GM19351 (cell line): ENCODE measurements around the gene TRDN.
"Not testable (repeated sequence)": the region's sequence is repeated elsewhere in the genome, so short reads cannot be mapped to it uniquely, and the experiment has no call there.

Experiments
- ATAC-seq: cut with Tn5 transposase; IDR thresholded peaks from one replicate; pipeline ENCODE4 v1.9.1; 2021; ENCODE audit warnings: mild to moderate bottlenecking, moderate library complexity; ENCODE audit not compliant: unreplicated experiment

TRDN gene

DNA sequence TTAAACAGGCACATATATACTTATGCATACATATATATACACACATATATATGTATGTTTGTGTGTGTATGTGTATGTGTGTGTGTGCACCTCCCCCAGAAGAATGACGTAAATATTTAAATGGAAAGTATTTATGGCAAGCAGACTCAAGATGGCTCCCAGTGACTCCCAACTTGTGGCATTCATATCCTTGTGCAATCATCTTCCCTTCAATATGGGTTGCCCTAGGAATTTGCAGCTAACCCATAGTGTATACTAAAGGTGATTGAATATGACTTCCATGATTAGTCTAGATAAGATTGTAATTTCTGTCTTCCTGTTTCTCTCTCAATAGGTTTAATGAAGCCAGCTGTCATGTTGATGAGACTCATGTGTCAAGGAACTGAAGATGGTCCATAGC, 127.6 kb downstream of the TRDN start:
- ATAC-seq: no peak

DNA sequence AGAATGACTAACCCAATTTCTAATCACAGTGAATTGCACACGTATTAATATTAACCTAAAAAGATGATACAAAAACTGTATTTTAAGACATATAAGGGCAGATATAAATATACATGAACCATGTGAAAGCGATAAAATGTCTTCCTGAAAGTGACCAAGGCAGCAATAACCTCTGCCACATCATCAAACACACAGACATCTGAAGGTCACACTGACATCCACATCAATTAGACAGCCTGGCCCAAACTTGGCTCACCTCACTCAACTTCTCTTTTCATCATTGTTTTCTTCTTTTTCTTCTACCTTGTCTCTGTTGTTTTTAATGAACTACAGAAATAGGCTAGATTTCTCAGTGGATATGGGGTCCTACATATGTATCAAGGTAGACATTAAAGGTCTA, 128.5 kb downstream of the TRDN start:
- ATAC-seq: no peak

DNA sequence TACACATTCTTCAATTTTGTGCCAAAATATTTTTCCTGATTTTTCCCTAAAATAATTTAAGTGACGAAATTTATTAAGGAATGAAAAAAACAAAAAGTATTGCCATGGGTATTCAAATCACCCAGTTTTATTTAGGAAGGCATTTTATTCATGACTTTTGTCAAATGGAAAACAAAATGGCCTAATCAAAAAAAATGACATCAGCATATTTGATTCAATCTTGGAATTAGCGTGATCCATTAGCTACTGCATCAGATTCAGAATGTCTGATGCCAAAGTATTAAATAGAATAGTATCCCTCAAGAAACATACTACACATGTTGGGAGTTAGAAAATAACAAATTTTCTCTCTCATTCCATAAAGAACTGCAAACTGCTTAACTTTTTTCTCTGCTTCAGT, 129.2 kb downstream of the TRDN start:
- ATAC-seq: no peak

DNA sequence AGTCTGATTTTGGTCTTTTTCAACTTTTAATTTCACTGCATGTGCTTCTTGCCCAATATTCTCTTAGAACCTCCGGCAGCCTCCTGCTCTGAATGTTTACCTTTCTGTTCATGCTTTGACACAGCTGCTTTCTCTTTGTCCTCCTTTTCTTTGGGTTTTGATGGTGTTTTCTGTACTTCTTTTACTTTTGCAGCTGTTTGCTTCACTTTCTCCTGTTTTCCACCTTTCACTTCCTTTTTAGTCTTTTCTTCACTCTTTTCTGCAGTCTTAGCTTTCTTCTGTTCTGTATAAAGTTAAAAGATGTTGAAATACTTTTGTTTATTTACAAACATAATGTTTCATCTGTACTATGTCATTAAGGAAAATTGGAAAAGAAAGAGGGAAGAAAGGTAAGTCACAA, 133.1 kb downstream of the TRDN start:
- ATAC-seq: no peak

DNA sequence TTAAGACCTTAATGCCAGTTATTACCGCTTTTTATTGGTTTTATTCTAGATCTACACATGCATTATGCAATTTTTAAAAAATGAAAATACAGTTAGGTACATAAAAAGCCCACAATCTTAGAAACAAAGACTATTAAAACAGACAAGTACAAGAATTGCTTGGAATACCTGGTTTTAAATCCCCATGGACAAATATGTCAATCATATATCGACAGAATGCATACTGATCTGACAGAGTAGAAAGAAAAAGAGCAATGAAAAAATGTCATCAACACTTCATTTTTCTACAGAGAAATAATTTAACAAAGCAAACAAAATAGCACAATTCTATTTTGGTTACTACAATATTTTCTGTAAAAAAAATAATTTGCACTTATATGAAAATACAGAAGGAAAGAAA, 139.7 kb downstream of the TRDN start:
- ATAC-seq: no peak

DNA sequence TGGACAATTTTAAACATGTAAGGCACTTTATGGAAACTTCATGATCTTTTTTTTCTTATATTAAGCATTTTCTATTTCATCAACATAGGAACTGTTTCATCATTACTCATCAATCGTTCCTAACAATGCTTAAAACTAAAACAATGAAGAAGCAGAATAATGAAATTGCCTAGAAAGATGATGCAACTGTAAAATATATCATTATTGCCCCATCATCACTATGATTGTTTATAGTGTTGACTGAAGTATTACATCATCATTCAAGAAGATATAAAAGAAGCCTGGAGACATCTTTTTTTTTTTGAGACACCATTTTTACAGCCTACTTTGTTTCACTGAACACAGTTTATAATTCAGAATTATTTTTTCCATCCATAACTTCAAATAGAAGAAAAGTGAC, 147.2 kb downstream of the TRDN start:
- ATAC-seq: no peak

DNA sequence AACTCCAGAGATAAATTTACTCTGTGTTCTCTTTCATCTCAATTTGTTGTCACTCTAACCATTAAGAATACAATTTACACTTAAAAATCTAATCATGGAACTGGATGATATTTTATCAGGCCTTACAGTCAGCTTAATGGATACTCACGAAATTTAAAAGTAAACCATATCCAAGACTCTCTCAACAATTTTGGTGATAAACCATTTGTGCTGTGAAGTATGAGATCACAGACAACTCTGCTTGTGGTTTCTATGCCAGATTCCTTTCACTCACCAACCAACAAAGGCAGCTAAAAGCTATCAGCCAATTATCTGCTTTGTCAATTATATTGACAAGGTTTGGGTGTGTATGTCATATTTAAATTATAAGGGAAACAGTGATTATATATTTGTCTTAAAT, 155.8 kb downstream of the TRDN start:
- no peak for ATAC-seq

DNA sequence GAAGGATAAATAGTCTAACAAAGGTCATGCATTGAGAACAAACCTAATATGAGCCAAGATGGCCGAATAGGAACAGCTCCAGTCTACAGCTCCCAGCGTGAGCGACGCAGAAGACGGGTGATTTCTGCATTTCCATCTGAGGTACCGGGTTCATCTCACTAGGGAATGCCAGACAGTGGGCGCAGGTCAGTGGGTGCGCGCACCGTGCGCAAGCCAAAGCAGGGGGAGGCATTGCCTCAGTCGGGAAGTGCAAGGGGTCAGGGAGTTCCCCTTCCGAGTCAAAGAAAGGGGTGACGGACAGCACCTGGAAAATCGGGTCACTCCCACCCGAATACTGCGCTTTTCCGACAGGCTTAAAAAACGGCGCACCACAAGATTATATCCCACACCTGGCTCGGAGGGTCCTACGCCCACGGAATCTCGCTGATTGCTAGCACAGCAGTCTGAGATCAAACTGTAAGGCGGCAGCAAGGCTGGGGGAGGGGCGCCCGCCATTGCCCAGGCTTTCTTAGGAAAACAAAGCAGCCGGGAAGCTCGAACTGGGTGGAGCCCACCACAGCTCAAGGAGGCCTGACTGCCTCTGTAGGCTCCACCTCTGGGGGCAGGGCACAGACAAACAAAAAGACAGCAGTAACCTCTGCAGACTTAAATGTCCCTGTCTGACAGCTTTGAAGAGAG, 164.6 kb downstream of the TRDN start:
- ATAC-seq: not testable (repeated sequence)

DNA sequence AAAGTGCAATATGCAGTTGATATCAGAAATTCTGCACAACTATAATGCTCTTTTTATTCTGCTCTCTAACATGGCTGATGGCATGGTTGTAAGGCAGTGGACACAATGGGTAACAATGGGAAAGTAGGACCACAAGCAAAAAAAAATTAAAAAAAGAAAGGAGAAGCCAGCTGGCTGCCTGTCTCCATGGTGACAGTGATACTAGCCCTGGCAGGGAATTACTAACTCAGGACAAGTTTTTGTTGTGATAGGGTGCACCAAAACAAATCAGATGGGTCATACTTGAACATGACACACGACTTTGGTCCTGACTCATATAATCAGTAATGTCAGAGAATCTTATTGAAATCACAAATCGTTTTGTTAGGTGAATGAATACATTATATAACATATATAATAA, 169.4 kb downstream of the TRDN start:
- ATAC-seq: no peak

DNA sequence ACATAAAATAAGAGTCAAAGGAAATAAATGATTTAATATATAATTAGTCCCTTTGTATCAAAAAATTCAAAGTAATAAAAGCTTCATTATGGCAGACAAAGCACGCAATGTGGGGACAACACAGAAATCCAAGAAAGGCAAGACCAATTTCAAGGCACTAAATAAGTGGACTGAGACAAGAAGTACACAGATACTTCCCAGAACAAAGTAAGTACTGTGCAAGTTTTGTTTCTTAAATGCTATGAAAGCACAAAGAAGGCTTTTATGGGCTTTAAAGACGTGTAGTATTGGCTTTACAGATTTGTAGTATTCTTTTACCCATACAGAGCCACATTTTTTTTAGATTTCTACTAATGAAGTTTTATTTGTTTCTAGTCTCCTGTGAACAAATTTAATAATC, 174.6 kb downstream of the TRDN start:
- no peak for ATAC-seq

DNA sequence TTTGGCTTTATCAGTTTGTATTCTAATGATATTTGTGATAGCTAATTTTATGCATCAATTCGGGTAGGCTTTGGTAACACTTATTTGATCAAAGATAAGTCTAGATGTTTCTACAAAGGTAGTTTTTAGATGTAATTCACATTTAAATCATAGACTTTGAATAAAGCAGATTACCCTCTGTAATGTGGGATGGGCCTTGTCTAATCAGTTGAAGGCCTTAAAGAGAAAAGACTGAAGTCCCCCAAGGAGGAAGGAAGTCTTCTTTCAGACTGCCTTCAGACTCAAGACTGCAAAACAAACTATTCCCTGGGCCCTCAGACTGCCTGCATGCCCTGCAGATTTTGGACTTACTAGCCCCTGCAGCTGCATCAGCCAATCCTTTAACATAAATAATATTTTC, 178.5 kb downstream of the TRDN start:
- ATAC-seq: no peak

DNA sequence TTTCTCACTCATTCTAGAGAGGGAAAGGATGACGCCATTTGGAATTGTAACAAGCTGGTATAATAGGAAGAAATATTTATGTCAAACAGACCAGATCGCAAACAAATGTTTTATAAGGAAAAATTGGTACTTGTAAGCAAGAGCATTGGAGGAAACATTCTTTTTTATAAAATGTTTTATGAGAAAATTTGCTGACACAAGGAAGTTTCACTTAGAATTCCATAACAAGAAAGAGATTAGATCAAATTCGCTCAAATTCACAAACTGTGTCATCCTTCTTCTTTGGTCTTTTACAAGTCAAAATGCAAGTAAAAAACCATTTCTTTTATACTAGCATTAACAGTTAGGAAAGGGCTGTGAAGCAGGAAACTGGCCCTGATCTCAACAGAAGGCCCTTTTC, 179.9 kb downstream of the TRDN start:
- no peak for ATAC-seq

DNA sequence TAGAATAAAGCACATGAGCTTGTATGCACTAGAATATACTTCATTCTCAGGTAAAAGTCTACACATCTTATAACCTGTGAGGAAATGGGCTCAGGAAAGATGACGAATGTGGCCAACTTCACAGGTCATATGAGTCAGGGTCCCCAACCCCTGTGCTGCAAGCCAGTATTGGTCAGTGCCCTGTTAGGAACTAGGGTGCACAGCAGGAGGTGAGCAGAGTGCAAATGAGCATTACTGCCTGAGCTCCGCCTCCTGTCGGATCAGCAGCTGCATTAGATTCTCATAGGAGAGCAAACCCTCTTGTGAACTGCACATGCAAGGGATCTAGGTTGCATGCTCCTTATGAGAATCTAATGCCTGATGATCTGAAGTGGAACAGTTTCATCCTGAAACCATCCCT, 182.3 kb downstream of the TRDN start:
- no peak for ATAC-seq

DNA sequence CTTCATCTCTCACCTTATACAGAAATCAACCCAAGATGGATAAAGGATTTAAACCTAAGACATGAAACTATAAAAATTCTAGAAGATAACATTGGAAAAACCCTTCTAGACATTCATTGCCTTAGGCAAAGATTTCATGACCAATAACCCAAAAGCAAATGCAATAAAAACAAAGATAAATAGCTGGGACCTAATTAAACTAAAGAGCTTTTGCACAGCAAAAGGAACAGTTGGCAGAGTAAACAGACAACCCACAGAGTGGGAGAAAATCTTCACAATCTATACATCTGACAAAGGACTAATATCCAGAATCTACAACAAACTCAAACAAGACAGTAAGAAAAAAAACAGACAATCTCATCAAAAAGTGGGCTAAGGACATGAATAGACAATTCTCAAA, 183.7 kb downstream of the TRDN start:
- ATAC-seq: not testable (repeated sequence)

DNA sequence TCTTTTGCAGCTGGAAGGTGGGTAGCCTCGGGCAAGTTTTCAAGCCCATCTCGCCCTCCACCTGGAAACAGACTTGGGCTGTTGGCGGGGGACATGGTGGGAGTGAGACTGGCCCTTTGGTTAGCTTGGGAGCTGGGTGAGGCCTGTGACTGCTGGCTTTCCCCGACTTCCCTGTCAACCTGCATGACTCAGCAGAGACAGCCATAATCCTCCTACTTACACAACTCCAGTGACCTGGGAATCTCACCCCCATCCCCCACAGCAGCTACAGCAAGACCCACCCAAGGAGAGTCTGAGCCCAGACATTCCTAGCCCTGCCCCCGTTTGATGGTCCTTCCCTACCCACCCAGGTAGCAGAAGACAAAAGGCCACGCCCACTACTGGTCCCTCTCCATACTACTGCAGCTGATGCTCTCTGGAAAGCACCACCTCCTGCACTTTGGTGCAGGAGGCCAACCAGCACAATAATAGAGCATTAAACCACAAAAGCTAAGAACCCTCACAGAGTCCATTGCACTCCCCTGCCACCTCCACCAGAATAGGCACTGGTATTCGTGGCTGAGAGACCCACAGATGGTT, 188.4 kb downstream of the TRDN start:
- ATAC-seq: no peak

DNA sequence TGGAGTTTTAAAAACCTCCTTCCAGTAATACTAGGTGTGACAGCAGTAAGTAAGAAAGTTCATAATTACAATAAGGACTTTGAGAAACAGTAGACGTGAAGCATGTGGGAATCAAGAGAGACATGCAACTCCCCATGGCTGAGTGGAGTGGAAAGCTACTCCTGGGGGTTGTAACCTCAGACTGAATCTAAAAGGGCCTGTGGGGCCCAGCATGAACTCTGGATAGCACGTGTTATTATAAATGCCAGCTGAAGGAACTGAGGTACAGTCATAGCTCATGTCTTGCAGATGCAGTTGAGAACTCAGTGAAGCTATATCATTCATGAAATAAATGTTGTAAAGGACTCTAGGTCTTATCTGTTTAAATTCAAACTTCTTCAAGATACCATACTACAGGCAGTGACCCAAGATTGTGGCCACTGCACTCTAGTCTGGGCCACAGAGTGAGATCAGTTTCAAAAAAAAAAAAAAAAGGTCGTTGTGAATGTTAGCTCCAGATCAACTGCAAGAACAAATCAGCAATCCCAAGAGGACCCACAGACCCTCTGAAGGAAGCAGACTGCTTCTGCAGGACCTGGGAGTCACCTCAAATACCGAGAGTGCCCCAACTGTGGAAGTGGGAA, 189.3 kb downstream of the TRDN start:
- no peak for ATAC-seq

DNA sequence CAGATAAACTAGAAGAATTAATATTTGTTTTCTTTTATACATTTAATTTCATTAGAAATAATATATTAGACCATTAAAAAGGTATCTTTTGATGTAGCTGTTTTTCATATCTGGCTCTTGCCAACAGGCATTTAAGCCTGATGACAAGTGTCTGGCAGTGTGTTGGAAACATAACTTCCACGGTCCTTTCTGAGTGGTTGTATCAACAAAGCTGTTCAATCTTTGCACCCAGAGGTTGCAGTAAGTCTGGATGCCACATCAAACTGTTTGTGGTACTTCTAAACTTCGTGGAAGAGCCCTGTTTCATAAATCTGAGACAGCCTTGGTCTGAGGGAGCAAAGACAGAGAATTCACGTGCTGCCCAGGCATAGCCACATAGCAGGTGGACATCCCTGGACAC, 197.4 kb downstream of the TRDN start:
- ATAC-seq: no peak

DNA sequence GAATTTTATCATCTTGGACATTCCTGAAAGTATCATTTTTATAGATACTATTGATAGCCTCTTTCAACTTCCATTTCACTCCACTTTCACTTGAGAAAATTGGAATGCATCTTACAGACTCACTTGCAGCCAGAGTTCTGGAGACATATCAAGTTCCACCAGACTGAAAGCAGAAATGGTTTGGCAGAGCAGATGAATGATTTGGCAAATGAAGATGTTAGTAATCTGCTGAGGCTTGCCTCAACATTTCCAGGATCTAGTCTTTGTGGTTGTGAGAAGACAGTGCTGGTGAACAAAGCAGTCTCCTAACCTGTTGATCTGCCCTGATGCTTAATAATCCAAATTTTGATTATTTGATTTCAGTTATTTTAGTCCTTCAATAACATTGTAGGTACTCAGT, 202.6 kb downstream of the TRDN start:
- no peak for ATAC-seq

DNA sequence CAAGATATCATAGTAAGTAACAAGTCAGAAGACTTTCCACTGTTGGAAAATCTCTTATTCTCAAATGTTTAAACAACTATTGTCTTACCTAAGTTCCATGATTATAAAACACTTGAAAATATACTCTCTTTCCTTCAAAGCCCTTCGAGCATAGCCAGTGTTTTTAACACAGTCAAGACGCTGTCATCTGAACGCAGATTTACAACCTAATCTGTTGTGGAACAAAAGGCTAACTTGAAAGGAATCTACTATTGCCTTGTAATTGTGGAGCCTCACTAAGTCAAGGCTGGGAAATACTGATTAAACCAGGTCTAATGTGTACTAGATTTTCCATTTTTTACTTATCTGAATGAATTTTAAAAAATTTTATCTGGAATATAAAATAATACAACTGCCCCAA, 205.8 kb downstream of the TRDN start:
- no peak for ATAC-seq

DNA sequence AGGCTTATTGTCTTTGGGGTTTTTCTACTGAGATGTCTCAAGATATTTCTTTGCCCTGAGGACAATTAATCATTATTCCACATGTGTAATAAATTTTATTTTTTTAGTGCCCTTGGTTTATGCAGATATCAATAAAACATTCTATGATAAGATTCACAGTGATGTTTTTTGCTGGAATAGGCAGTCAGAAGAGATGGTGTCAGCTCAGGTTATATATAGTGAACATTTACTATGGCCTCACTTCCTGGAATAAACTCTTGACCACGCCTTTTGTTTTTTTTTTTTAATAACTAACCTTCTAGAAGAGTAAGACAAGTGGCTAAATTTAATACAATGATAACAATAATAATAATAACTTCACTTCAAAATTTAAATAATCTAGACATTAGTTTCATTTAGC, 209.7 kb downstream of the TRDN start:
- ATAC-seq: no peak

DNA sequence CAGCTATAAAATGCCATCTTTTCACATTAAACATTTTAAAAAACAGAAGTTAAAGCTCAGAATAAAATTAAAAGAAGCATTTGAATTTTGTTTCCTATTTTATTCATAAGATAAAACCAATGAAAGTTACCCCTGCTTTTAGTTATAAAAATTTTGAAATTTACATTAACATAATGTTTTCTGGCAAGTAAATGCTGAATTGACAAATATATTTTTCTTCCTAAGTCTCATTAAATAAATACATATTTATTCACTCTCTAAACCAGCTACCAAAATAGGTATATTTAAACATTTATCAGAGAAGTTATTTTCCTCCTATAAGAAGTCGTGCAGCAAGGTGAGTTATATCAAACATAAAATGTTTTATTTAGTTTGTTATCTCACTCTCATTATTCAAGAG, 213.6 kb downstream of the TRDN start:
- ATAC-seq: no peak

DNA sequence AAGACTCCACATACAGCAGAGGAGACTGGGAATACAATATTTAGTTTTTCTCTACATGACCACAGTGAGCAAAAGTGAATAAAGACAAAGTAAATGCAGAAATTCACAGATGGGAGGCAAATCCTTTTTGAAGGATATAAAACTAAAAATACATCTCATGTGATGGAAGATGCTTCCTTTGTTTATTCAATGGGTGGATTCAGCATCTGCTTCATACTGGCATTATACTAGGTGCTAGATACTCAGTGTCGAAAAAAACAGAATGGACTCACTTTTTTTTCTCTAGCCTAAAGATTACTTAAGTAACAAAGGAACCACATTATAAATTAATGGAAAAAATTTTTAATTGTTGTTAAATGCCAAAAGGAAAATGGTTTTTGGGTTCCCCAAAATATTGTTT, 216.2 kb downstream of the TRDN start:
- no peak for ATAC-seq

DNA sequence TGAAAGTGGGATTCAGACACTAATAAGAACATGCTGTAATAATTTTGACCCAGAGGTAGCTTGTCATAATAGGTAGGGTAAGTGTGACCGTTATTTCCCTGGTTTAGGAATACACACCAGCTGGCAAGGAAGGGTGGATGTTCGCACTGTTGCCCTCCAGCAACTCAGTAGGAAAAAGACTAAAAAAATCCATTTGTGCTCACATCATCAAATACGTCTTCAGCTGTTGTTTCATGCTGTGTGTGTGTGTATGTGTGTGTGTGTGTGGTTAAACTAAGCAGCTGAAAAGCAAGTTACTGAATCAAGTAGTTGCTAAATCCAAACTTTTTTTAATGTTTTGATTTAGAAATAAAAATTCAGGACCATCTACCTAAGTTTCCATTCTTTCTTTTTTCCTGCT, 218.7 kb downstream of the TRDN start:
- ATAC-seq: no peak
